Measurements from ENCODE around the gene LY86.

- TF ChIP-seq, protein P1, sequence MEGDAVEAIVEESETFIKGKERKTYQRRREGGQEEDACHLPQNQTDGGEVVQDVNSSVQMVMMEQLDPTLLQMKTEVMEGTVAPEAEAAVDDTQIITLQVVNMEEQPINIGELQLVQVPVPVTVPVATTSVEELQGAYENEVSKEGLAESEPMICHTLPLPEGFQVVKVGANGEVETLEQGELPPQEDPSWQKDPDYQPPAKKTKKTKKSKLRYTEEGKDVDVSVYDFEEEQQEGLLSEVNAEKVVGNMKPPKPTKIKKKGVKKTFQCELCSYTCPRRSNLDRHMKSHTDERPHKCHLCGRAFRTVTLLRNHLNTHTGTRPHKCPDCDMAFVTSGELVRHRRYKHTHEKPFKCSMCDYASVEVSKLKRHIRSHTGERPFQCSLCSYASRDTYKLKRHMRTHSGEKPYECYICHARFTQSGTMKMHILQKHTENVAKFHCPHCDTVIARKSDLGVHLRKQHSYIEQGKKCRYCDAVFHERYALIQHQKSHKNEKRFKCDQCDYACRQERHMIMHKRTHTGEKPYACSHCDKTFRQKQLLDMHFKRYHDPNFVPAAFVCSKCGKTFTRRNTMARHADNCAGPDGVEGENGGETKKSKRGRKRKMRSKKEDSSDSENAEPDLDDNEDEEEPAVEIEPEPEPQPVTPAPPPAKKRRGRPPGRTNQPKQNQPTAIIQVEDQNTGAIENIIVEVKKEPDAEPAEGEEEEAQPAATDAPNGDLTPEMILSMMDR (IDR thresholded peaks at IDR 0.05), result no peak
- no peak for TF ChIP-seq POLR2A (IDR thresholded peaks at IDR 0.05)
These were observed 43.2 kb downstream of the LY86 start for GRCh38 chr6:6631534-6632276.
